Measurements from ENCODE around the gene FTCD. TPM values are rescaled to one million over a fixed set of nuclear protein-coding genes. Genes with fewer than 3 reads are reported as not detected.

Gene FTCD
- total and polyA plus RNA-seq, 2 of the 8 experiments (the other 6 are each of a cell fraction or from before 2014, with no cell fraction given) = 3.3 to 4.9 TPM

GRCh38 chr21:46092811-46093667 lies 62.3 kb downstream of the FTCD start:
- no peak overlapping the region for H3K4me2 ChIP-seq (ENCODE audit: insufficient read depth in 1 of 2, low read depth in 2 of 2, low read length in 2 of 2)
- ChIA-PET CTCF (ENCODE audit: partially characterized antibody) (interaction anchor here (0.6 to 1.4 kb wide), 4 partner anchors 51 to 1825 kb away, joined by 3 to 6 read pairs (median 3); no protein-coding TSS in a partner anchor), POLR2A (ENCODE audit: partially characterized antibody) (no interaction called here)
- H3K4ac ChIP-seq (replicated peaks; ENCODE audit: insufficient read length, low read depth, low read length) = no peak overlapping the region
- no peak overlapping the region for H4K91ac ChIP-seq (replicated peaks; ENCODE audit: insufficient read length, low read length)
- H2AK5ac ChIP-seq (ENCODE audit: low read depth, low read length) = no peak overlapping the region
- H3K18ac ChIP-seq (ENCODE audit: extremely low read depth, low read length) = no peak overlapping the region
- peaks cover 0 to 11% (median 5%) of the 10 kb centered on the region in 4 experiments; a peak in 4 of 7 replicates for H3K27me3 ChIP-seq (replicated peaks in 1 of 4; ENCODE audit: control insufficient read depth in 3 of 4, extremely low read depth in 1 of 4, insufficient read depth in 3 of 4, low read length in 3 of 4)
- DNase-seq (ENCODE audit: low read depth in 1 of 2, low spot score in 2 of 2) (no peak), FAIRE-seq (no peak)
- peaks cover 13% of the 10 kb centered on the region; the same call in 1 of the 2 replicates for H3K23me2 ChIP-seq (ENCODE audit: low read depth, low read length)
- no peaks in the 10 kb centered on the region for H3K79me1 ChIP-seq (ENCODE audit: low read depth, low read length)
- H3K9ac ChIP-seq (replicated peaks in 1 of 4; ENCODE audit: extremely low read depth in 1 of 4, low read depth in 3 of 4, low read length in 3 of 4) = no peak overlapping the region
- H3K4me3 ChIP-seq (ENCODE audit: extremely low read depth in 1 of 4, insufficient read depth in 2 of 4, low read depth in 3 of 4, low read length in 4 of 4) = no peak overlapping the region
- no peak overlapping the region for H2BK20ac ChIP-seq (ENCODE audit: low read length)
- no peak overlapping the region for H3K23ac ChIP-seq (ENCODE audit: insufficient read length)
- no peak overlapping the region for H2BK120ac ChIP-seq (replicated peaks; ENCODE audit: low read depth, low read length)
- peaks cover 19 to 33% of the 10 kb centered on the region in 2 experiments for H3K9me3 ChIP-seq (ENCODE audit: insufficient read depth in 2 of 2, low read depth in 1 of 2, low read length in 1 of 2)
- H3K56ac ChIP-seq (replicated peaks; ENCODE audit: insufficient read length, low read depth, low read length) = no peak overlapping the region
- no peak overlapping the region for H4K5ac ChIP-seq (ENCODE audit: insufficient read length, low read depth, low read length)
- no peak overlapping the region for H3K14ac ChIP-seq (ENCODE audit: insufficient read length)
- WGBS, 2 experiments (ENCODE audit: extremely low coverage in 1 of 2, insufficient coverage in 1 of 2, insufficient read length in 1 of 2, insufficient replicate concordance in 2 of 2, low coverage in 1 of 2, low lambda C conversion rate in 2 of 2, missing lambda C conversion rate in 1 of 2) = 90% methylated on average over 11 of the region's 11 CpGs; no CpG with 5 or more reads in 1 of the 2 experiments
- H4K8ac ChIP-seq (ENCODE audit: extremely low read depth, insufficient read depth, low read length) = no peak overlapping the region
- no peak overlapping the region for H2BK5ac ChIP-seq (ENCODE audit: low read depth, low read length)
- H3K36me3 ChIP-seq (ENCODE audit: control insufficient read depth in 2 of 4, insufficient read depth in 4 of 4, low read length in 3 of 4) = no peaks in the 10 kb centered on the region
- TF ChIP-seq POLR2AphosphoS5 (IDR thresholded peaks at IDR 0.05; ENCODE audit: low read depth, low read length) (no peak), GABPA (IDR thresholded peaks at IDR 0.05; ENCODE audit: borderline replicate concordance, insufficient read depth, low read length) (no peak), CTCF (IDR thresholded peaks at IDR 0.05; ENCODE audit: control extremely low read depth in 1 of 3, insufficient read depth in 1 of 3, low read depth in 1 of 3, low read length in 3 of 3) (no peak), BRCA1 (IDR thresholded peaks at IDR 0.05; ENCODE audit: low read depth, low read length) (no peak), CREB1 (IDR thresholded peaks at IDR 0.05) (no peak), CBX5 (IDR thresholded peaks at IDR 0.05; ENCODE audit: low read depth, low read length) (no peak), CEBPB (IDR thresholded peaks at IDR 0.05; ENCODE audit: low read depth, low read length) (no peak)
- no peak overlapping the region for H2BK15ac ChIP-seq (ENCODE audit: low read length)
- H2AFZ ChIP-seq (ENCODE audit: low read length) = no peak overlapping the region
- peaks cover 0 to 6% of the 10 kb centered on the region in 2 experiments for H4K20me1 ChIP-seq (replicated peaks in 1 of 2; ENCODE audit: control insufficient read depth in 1 of 2, insufficient read depth in 2 of 2, low read length in 2 of 2)
- H3K79me2 ChIP-seq (ENCODE audit: control insufficient read depth in 1 of 2, insufficient read depth in 2 of 2, low read length in 2 of 2) = no peaks in the 10 kb centered on the region
- no peak overlapping the region for H2BK12ac ChIP-seq (ENCODE audit: low read depth, low read length)
- H3K4me1 ChIP-seq (replicated peaks in 1 of 4; ENCODE audit: control insufficient read depth in 3 of 4, insufficient read depth in 4 of 4, low read length in 3 of 4) = peaks cover 0 to 4% (median 0%) of the 10 kb centered on the region in 4 experiments; a peak in 1 of 7 replicates
- no peak overlapping the region for H3K27ac ChIP-seq (ENCODE audit: low read depth, low read length)

Measured in H1 (cell line).